GM23338 (cell line): Measurements from ENCODE around the gene CYP19A1. TPM values are rescaled to one million over a fixed set of nuclear protein-coding genes. Genes with fewer than 3 reads are reported as not detected.

Source experiments
- ATAC-seq: fragments of 200-7000 bp; cut with Tn5 transposase; 3 replicates; pipeline ENCODE4 v1.9.1; 2020
- DNase-seq: peaks from one replicate; pipeline ENCODE4 v3.0.0-alpha.2; 2015; ENCODE audit warnings: low spot score
- H2AFZ ChIP-seq: fragments of 200-600 bp; sonication (generic); 2 replicates; pipeline ENCODE4 v1.8.0; 2016; ENCODE audit warnings: antibody characterized with exemption, mild to moderate bottlenecking, moderate library complexity
- H3F3A ChIP-seq: fragments of 200-600 bp; sonication (generic); replicated peaks from 2 replicates; pipeline ENCODE4 v1.8.0; 2017; ENCODE audit warnings: antibody characterized with exemption, mixed run types, low read depth
- H3K27ac ChIP-seq: fragments of 200-600 bp; sonication (generic); 2 replicates; pipeline ENCODE4 v1.6.1; 2016; ENCODE audit warnings: low read depth
- H3K27me3 ChIP-seq: fragments of 200-600 bp; sonication (generic); 2 replicates; pipeline ENCODE4 v1.8.0; 2016; ENCODE audit warnings: mild to moderate bottlenecking, mixed run types, moderate library complexity; ENCODE audit not compliant: insufficient read depth
- H3K36me3 ChIP-seq: fragments of 200-600 bp; sonication (generic); 2 replicates; pipeline ENCODE4 v1.8.0; 2016; ENCODE audit warnings: mild to moderate bottlenecking; ENCODE audit not compliant: insufficient read depth
- H3K4me1 ChIP-seq: fragments of 200-600 bp; sonication (generic); 2 replicates; pipeline ENCODE4 v1.8.0; 2016; ENCODE audit warnings: mild to moderate bottlenecking, moderate library complexity; ENCODE audit not compliant: insufficient read depth
- H3K4me2 ChIP-seq: fragments of 200-600 bp; sonication (generic); 2 replicates; pipeline ENCODE4 v1.7.1; 2017; ENCODE audit warnings: mixed run types
- H3K4me3 ChIP-seq: fragments of 200-600 bp; sonication (generic); 2 replicates; pipeline ENCODE4 v1.6.1; 2016; ENCODE audit warnings: mixed run types
- H3K79me2 ChIP-seq: fragments of 200-600 bp; sonication (generic); replicated peaks from 2 replicates; pipeline ENCODE4 v1.8.0; 2017; ENCODE audit warnings: mild to moderate bottlenecking; ENCODE audit not compliant: insufficient read depth
- H3K9me2 ChIP-seq: fragments of 200-600 bp; sonication (generic); 2 replicates; pipeline ENCODE4 v1.8.0; 2017; ENCODE audit not compliant: insufficient read depth
- H4K20me1 ChIP-seq: fragments of 200-600 bp; sonication (generic); replicated peaks from 2 replicates; pipeline ENCODE4 v1.8.0; 2017; ENCODE audit warnings: mild to moderate bottlenecking; ENCODE audit not compliant: insufficient read depth
- H3K27ac Mint-ChIP-seq: 2 replicates; pipeline ENCODE4 v1.8.0; 2020; ENCODE audit warnings: inconsistent platforms, mild to moderate bottlenecking, moderate library complexity, mixed read lengths
- H3K27me3 Mint-ChIP-seq: 3 replicates; pipeline ENCODE4 v1.8.0; 2022; ENCODE audit warnings: low read depth, mild to moderate bottlenecking, moderate library complexity, mixed read lengths, inconsistent platforms; ENCODE audit not compliant: insufficient read depth, poor library complexity
- H3K36me3 Mint-ChIP-seq: 3 replicates; pipeline ENCODE4 v1.8.0; 2021; ENCODE audit warnings: low read depth, mild to moderate bottlenecking, inconsistent platforms, moderate library complexity, mixed read lengths
- H3K4me1 Mint-ChIP-seq: 3 replicates; pipeline ENCODE4 v1.8.0; 2020; ENCODE audit warnings: mild to moderate bottlenecking, inconsistent platforms, mixed read lengths
- H3K4me3 Mint-ChIP-seq: 3 replicates; pipeline ENCODE4 v1.8.0; 2021; ENCODE audit warnings: moderate library complexity, mild to moderate bottlenecking, inconsistent platforms, mixed read lengths
- H3K9me3 Mint-ChIP-seq: 3 replicates; pipeline ENCODE4 v1.8.0; 2020; ENCODE audit warnings: moderate library complexity, mild to moderate bottlenecking, inconsistent platforms, mixed read lengths
- CREB1 ChIP-seq: fragments of 250-450 bp; sonication (Bioruptor Pico); IDR thresholded peaks from 2 replicates; pipeline ENCODE4 v1.5.0; 2020; ENCODE audit warnings: low read depth, mild to moderate bottlenecking, moderate library complexity
- CTCF ChIP-seq, 2 experiments: fragments of 200-600 bp in 1 of 2; sonication (generic) in 1 of 2; conservative IDR thresholded peaks; 2 replicates each; pipeline versions ENCODE4 v1.5.1 to v1.6.1; 2016 to 2017; ENCODE audit warnings: antibody characterized with exemption in 2 of 2, low read depth in 2 of 2, mild to moderate bottlenecking in 2 of 2, moderate library complexity in 1 of 2
- ETS1 ChIP-seq: IDR thresholded peaks from 2 replicates; pipeline ENCODE4 v1.6.1; 2016; ENCODE audit warnings: antibody characterized with exemption
- JUNB ChIP-seq: IDR thresholded peaks from one replicate; pipeline ENCODE4 v1.6.1; 2016; ENCODE audit warnings: antibody characterized with exemption; ENCODE audit not compliant: unreplicated experiment
- POLR2AphosphoS5 ChIP-seq: IDR thresholded peaks from 2 replicates; pipeline ENCODE4 v1.6.1; 2016; ENCODE audit warnings: antibody characterized with exemption, low read depth
- REST ChIP-seq: IDR thresholded peaks from one replicate; pipeline ENCODE4 v1.6.1; 2018; ENCODE audit warnings: antibody characterized with exemption; ENCODE audit not compliant: unreplicated experiment
- STAT1 ChIP-seq: IDR thresholded peaks from one replicate; pipeline ENCODE4 v1.6.1; 2016; ENCODE audit warnings: antibody characterized with exemption; ENCODE audit not compliant: unreplicated experiment
- ZNF331 ChIP-seq: fragments of 250-450 bp; sonication (Bioruptor Pico); IDR thresholded peaks from 2 replicates; pipeline ENCODE4 v1.5.0; 2020; ENCODE audit warnings: low read depth, mild to moderate bottlenecking, moderate library complexity
- ZNF462 ChIP-seq: fragments of 250-450 bp; sonication (Bioruptor Pico); IDR thresholded peaks from 2 replicates; pipeline ENCODE4 v1.5.0; 2020; ENCODE audit warnings: mild to moderate bottlenecking, moderate library complexity
- polyA plus RNA-seq: library from polyadenylated mRNA; unstranded; fragments of >200 nt; fragmentation: Nextera tagmentation; extraction: Ambion mirVana; gene quantifications from 2 replicates; pipeline ENCODE4 v1.2.1, GENCODE V29; 2016
- total RNA-seq: library from RNA; depleted of rRNA; stranded (reverse); fragments of >200 nt; shearing (Covaris generic); gene quantifications from 2 replicates; pipeline ENCODE4 v1.2.3, GENCODE V29; 2014

Gene CYP19A1
- total and polyA plus RNA-seq, 2 experiments from 2014 or later = 0.42 TPM; not detected in 1

- TF ChIP-seq CTCF (conservative IDR thresholded peaks at IDR 0.05; ENCODE audit: low read depth in 2 of 2) (no peak), CREB1 (CRISPR knock-in tag) (no peak), ZNF462 (no peak), JUNB (no peak), ZNF331 (no peak), STAT1 (no peak)
Observed at GRCh38 chr15:51368307-51368706, 29.9 kb upstream of the CYP19A1 start (continued).

- Histone ChIP-seq H3K36me3 (no peaks in the 10 kb centered on the region), H4K20me1 (no peaks in the 10 kb centered on the region), H3K27ac (no peak overlapping the region), H3K4me2 (no peak overlapping the region), H3K9me2 (no peaks in the 10 kb centered on the region), H3K4me1 (no peaks in the 10 kb centered on the region; the same call in 1 of the 2 replicates), H3K4me3 (no peak overlapping the region), H2AFZ (no peak overlapping the region), H3K27me3 (no peaks in the 10 kb centered on the region), H3K79me2 (no peaks in the 10 kb centered on the region), H3F3A (no peaks in the 10 kb centered on the region)
- H3K36me3 Mint-ChIP-seq = no peaks in the 10 kb centered on the region
- no peaks in the 10 kb centered on the region for H3K9me3 Mint-ChIP-seq
- H3K4me3 Mint-ChIP-seq = no peak overlapping the region
- ATAC-seq = peak; percentile 39; the same call in 2 of the 3 replicates
- peaks cover 7% of the 10 kb centered on the region; the same call in 2 of the 3 replicates for H3K4me1 Mint-ChIP-seq
- no peak overlapping the region for H3K27ac Mint-ChIP-seq
- peaks cover 1% of the 10 kb centered on the region for H3K27me3 Mint-ChIP-seq
- DNase-seq = no peak
- TF ChIP-seq STAT1 = no peak
- TF ChIP-seq CTCF (conservative IDR thresholded peaks at IDR 0.05; ENCODE audit: low read depth in 2 of 2) = no peak
- TF ChIP-seq REST = no peak
- no peak for TF ChIP-seq ETS1
- TF ChIP-seq POLR2AphosphoS5 = no peak
- no peak for TF ChIP-seq ZNF331
Observed at GRCh38 chr15:51367322-51367976, 29.1 kb upstream of the CYP19A1 start.
